ENCODE data around the gene FOXRED2. TPM values are rescaled to one million over a fixed set of nuclear protein-coding genes. Genes with fewer than 3 reads are reported as not detected.

Gene FOXRED2
- total RNA-seq, 1 experiment from 2014 or later, result 42.4 TPM

GRCh38 chr22:36486619-36487384, 20.0 kb downstream of the FOXRED2 start:
- Histone ChIP-seq H2AFZ (no peak overlapping the region), H4K20me1 (ENCODE audit: insufficient read depth) (no peaks in the 10 kb centered on the region), H3K9me2 (ENCODE audit: insufficient read depth) (no peaks in the 10 kb centered on the region), H3K79me2 (ENCODE audit: low read depth) (0 out of 2 replicates have a peak, but pooled peaks cover 5% of the 10 kb centered on the region), H3F3A (ENCODE audit: insufficient read depth, low read depth) (peaks cover 44% of the 10 kb centered on the region), H3K27ac (no peak overlapping the region), H3K36me3 (ENCODE audit: low read depth) (peaks cover 32% of the 10 kb centered on the region), H3K9me3 (ENCODE audit: insufficient read depth, low read depth) (peaks cover 17% of the 10 kb centered on the region; the same call in 1 of the 2 replicates), H3K4me3 (no peak overlapping the region), H3K27me3 (ENCODE audit: insufficient read depth, low read depth) (no peaks in the 10 kb centered on the region), H3K4me1 (replicated peaks; ENCODE audit: insufficient read depth) (peaks cover 30% of the 10 kb centered on the region), H3K4me2 (no peak overlapping the region)
- ChIA-PET POLR2A (ENCODE audit: unreplicated experiment) (interaction anchor here (0.6 kb wide), 1 partner anchor 434 kb away, joined by 4 read pairs; no protein-coding TSS in a partner anchor), CTCF (interaction anchor here (0.5 to 0.9 kb wide), 3 partner anchors 168 to 520 kb away, joined by 3 to 4 read pairs (median 3); no protein-coding TSS in a partner anchor)
- no TSS peak for BruUV-seq (replicated peaks)
- intact Hi-C loops (cut with micrococcal nuclease; ENCODE audit: unreplicated experiment), result no loop called here
- DNase-seq, result no peak
- TF ChIP-seq EZH2 (IDR thresholded peaks at IDR 0.05; ENCODE audit: low read depth), result no peak
- peak; percentile 68 for TF ChIP-seq CTCF (conservative IDR thresholded peaks at IDR 0.05)

- peak within 1 kb of the TSS; percentile 70 for H3K4me3 ChIP-seq
- peaks cover 41% of the 10 kb centered on the region for H3F3A ChIP-seq (ENCODE audit: insufficient read depth, low read depth)
- peaks cover 4% of the 10 kb centered on the region; the same call in 1 of the 2 replicates for H3K9me3 ChIP-seq (ENCODE audit: insufficient read depth, low read depth)
- H3K27ac ChIP-seq, result peak within 1 kb of the TSS; percentile 95
- H3K9me2 ChIP-seq (ENCODE audit: insufficient read depth), result no peaks in the 10 kb centered on the region
- H3K4me2 ChIP-seq, result peak within 1 kb of the TSS; percentile 88
- H4K20me1 ChIP-seq (ENCODE audit: insufficient read depth), result no peaks in the 10 kb centered on the region
- peak within 1 kb of the TSS; percentile 87 for H2AFZ ChIP-seq
- peaks cover 38% of the 10 kb centered on the region for H3K4me1 ChIP-seq (replicated peaks; ENCODE audit: insufficient read depth)
- ChIA-PET POLR2A (ENCODE audit: unreplicated experiment) (interaction anchor here (0.5 to 1.4 kb wide), 7 partner anchors 16 to 573 kb away, joined by 3 to 26 read pairs (median 6); no protein-coding TSS in a partner anchor), CTCF (interaction anchor here (0.6 to 0.7 kb wide), 2 partner anchors 168 to 223 kb away, joined by 6 to 13 read pairs; no protein-coding TSS in a partner anchor)
- H3K79me2 ChIP-seq (ENCODE audit: low read depth), result peaks cover 22% of the 10 kb centered on the region
- DNase-seq, result peak; percentile 90 to 95
- H3K36me3 ChIP-seq (ENCODE audit: low read depth), result peaks cover 13% of the 10 kb centered on the region
- no peaks in the 10 kb centered on the region for H3K27me3 ChIP-seq (ENCODE audit: insufficient read depth, low read depth)
- TF ChIP-seq CTCF (conservative IDR thresholded peaks at IDR 0.05) (no peak), EZH2 (IDR thresholded peaks at IDR 0.05; ENCODE audit: low read depth) (no peak)
- TSS peak; percentile 47 for BruUV-seq (replicated peaks)
- intact Hi-C loops (cut with micrococcal nuclease; ENCODE audit: unreplicated experiment), result loop anchor here (5.0 kb wide), 1 partner anchor 46 kb away; the partner anchor contains the start of gene EIF3D
These were observed 25.3 kb downstream of the FOXRED2 start, which contains the start of gene TXN2 for GRCh38 chr22:36481393-36482168. Gene TXN2 (minus strand): TSS chr22:36481640. CDS start chr22:36480837, 803 bp downstream.

- Histone ChIP-seq H3K9me2 (ENCODE audit: insufficient read depth) (no peaks in the 10 kb centered on the region), H3K4me3 (peak overlapping the region; percentile 70), H3F3A (ENCODE audit: insufficient read depth, low read depth) (peaks cover 36% of the 10 kb centered on the region), H3K4me2 (peak overlapping the region; percentile 88), H3K4me1 (replicated peaks; ENCODE audit: insufficient read depth) (peaks cover 38% of the 10 kb centered on the region), H4K20me1 (ENCODE audit: insufficient read depth) (no peaks in the 10 kb centered on the region), H3K79me2 (ENCODE audit: low read depth) (peaks cover 22% of the 10 kb centered on the region), H3K27me3 (ENCODE audit: insufficient read depth, low read depth) (no peaks in the 10 kb centered on the region), H3K27ac (peak overlapping the region; percentile 95), H3K9me3 (ENCODE audit: insufficient read depth, low read depth) (no peaks in the 10 kb centered on the region), H2AFZ (peak overlapping the region; percentile 87), H3K36me3 (ENCODE audit: low read depth) (peaks cover 13% of the 10 kb centered on the region; the same call in 1 of the 2 replicates)
- POLR2A ChIA-PET (ENCODE audit: unreplicated experiment), result interaction anchor here (0.6 to 1.4 kb wide), 3 partner anchors 16 to 573 kb away, joined by 3 to 6 read pairs (median 4); no protein-coding TSS in a partner anchor
- CTCF ChIA-PET, result no interaction called here
- intact Hi-C loops (cut with micrococcal nuclease; ENCODE audit: unreplicated experiment), result loop anchor here (5.0 kb wide), 1 partner anchor 46 kb away; the partner anchor contains the start of gene EIF3D
- no TSS peak for BruUV-seq (replicated peaks)
- TF ChIP-seq CTCF (conservative IDR thresholded peaks at IDR 0.05), result no peak
- no peak for TF ChIP-seq EZH2 (IDR thresholded peaks at IDR 0.05; ENCODE audit: low read depth)
- no peak for DNase-seq
These were observed 25.9 kb downstream of the FOXRED2 start for GRCh38 chr22:36480941-36481392.
